NCI-H1436 treated with DMSO at 0.1 percent for 48 hours (cell line): ENCODE results near the gene ITPRID1.
"Not testable (repeated sequence)": the region's sequence is repeated elsewhere in the genome, so short reads cannot be mapped to it uniquely, and the experiment has no call there.

Experiments
- DNase-seq: peaks from one replicate; lab custom pipeline; 2025; lab: John Stamatoyannopoulos, UW

The ITPRID1 gene

DNA sequence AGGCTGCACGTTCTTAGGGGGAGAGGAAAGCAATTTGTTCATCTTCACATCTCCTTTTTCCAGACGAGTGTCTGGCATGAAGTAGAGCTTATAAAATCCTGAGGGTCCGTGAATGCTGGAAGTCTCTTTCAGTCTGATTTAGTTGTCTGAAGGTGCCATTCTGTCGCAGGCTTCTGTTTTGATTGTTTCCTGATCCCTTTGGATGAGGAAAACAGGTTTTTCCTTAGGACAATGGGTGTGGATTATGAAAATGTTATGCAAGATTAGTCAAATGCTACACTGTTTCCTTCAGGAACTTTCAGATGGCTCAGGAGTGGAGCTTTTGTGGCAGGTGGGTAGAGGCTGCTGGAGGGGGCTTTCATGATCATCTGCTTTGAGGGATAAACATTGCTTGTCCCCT, at the start of gene ITPRID1:
TSS of gene ITPRID1 (plus strand) at position 301 of the 400 bp plus-strand sequence. CDS start 38,935 bp downstream, outside the sequence.
- DNase-seq, result no peak

DNA sequence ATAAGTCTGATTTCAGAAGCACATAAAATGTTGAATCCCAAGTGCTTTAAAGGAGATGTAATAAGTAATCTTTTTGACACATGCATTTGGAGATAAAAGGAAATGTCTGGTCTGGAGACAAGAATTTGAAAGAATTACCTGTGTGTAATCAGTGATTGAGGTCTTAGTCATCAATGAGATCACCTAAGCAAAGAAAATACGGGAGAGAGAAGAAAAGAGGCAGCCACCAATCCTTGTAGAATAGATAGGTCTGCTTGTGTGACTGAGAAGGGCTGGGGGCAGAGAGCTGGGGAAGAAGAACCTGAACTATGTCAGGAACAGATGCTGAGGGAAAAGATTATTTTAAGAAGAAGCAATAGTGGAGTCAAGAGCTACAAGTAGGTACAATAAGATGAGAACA, 49.3 kb upstream of the ITPRID1 start:
- no peak for DNase-seq

DNA sequence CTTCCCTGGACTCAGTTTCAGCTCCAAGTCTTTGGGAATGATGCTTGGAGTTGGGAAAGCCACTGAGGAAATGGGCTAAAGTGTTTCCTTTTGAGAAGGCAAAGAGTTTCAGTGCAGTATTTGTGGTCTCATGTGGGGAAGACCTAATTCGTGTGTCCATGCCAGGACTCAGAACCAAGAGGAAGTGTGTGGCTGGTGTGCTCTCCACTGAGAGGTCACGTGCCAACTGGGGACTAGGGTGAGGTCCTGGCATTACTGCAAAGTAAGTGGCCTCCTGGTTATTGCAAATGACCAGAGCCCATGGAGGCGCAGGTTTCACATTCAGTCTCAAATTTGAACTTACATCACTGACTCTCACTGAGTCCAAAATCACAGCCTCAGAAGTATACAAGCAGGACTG, 48.6 kb upstream of the ITPRID1 start:
- DNase-seq, result no peak

DNA sequence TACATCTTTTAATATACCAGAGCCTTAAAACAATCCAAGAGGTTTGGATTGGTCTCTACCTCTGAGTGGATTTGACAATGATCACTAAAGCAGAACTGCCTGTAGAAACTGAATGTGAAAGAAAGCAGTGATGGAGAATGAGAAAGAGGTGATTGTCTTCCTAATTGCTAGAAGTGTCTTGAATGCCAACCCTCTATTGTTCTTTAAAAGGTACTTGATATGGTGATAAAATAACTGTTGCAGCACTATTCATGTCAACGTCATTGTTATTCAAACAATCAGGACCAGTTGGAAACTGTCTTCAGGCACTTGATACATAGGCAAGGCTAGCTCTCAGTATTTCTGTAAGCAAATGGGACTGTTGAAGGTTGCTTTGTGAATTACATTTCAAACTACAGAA, 47.9 kb upstream of the ITPRID1 start:
- no peak for DNase-seq

- DNase-seq, result not testable (repeated sequence)
Measured at GRCh38 chr7:31470883-31471282, 43.0 kb upstream of the ITPRID1 start.

DNA sequence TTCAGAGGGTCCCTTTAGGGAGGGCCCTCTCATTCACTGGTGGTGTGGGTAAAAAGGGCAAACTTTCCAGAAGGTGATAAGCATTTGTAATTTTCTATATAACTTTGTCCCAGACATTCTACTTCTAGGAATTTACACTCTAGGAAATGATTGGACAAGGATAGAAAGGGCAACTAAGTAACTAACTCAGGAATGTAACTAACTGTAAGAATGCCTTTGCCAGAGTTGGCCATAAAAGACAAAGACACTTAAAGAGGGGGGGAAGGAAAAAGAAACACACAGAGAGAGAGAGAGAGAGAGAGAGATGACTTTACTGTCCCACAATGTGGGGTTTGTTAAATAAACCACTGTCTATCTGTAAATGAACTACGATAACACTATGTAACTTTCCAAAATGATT, 38.5 kb upstream of the ITPRID1 start:
- no peak for DNase-seq

DNA sequence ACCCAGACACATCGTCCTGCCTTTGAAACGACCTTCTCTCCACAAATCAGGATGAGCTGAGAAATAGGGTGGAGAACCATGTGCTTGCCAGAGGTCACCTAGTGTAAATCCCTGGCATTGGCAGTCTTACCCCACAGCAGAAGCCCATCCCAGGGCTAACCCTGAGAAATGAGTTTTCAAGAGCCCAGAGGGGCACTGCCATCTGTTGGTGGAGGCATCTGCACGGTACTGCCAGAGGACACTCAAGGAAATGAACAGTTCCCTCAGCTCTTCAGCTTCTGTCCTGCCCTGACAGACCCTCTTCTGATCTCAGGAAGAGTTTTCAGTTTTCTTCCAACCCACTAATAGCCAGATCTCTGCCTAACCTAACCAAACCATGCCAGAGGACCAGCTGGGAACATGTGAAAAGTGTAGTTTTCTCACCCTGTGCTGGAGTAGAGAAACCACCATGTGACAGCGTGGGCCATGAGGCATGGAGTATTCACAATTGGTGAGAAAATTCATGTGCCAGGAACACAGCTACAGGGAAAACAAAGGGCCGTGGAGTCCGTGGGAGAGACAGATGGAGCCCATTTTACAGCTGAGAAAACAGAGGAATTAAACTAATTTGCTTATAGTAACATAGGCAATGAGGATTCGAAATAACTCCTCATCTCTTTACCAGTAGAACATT, 37.7 kb upstream of the ITPRID1 start:
- no peak for DNase-seq

DNA sequence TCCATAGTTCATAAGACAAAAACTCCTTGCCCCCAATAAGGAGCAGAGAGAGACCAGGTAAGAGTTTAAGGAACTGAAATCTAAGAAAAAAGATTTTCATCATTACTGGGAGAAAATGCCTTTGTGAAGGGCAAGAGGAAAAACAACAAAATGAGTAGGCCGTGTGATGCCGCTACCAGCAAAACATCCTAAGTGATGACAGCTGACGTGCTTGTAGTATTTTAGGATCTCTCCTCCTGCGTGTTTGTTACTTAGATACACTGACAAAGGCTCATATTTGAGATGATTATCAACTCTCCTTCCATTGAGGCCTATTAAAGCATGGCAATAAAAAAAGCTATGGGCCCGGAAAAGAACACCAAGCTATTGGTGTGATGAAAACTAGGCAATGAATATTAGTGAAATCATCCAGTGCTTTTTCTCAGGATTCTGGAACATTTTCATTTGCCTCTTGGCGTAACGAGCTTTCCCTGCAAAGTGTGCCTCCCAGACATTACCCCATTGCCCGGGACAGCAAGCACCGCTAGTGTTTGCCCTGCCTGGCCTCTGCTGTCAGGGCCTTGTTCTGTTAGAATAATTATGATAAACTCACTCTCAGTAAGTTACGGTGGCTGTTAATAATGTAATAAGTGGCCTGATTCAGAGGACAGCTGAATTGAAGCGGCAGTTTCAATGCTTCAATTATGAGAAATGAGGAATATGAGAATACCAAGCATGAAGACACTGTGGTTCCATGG, 36.8 kb upstream of the ITPRID1 start:
- DNase-seq, result no peak

DNA sequence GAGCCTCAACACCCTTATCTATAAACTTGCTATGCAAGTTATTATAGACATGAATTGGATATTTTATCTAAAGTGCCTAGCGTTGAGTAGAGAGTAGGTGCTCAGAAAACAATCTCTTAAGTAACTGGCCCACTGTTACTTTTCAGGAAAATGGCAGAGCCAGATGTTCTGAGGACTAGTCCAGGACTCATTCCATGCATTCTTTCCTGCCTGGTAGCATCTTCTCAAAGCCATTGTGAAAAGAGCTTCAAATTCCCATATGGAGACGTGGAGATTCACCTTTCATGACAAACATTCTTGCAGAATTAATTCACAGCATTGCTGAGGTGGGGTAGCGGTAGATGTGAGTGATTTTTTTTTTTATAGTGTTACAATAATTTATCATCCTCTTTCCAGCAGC, 35.9 kb upstream of the ITPRID1 start:
- no peak for DNase-seq

- no peak for DNase-seq
Measured at GRCh38 chr7:31478721-31479120, 35.2 kb upstream of the ITPRID1 start.

- no peak for DNase-seq
Measured at GRCh38 chr7:31487071-31487470, 26.8 kb upstream of the ITPRID1 start.

DNA sequence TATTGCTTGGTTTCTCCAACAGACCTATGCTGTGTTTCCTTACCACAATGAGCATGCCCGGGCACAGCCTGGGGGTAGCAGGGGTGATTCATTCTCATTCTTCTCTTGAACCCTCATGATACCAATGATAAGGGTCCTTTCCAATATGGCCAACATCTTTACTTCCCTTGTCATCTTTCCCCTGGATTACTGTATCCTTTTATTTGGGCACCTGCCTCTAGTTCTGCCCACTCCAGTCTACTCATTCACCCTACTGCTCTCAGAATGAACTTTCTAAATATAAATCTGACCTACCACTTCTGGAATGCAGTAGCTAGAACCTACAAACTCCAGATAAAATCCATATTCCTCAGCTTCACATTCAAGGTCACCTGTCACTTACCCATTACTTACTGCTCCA, 26.4 kb upstream of the ITPRID1 start:
- DNase-seq, result no peak

- DNase-seq, result no peak
Measured at GRCh38 chr7:31488562-31489203, 25.2 kb upstream of the ITPRID1 start.

DNA sequence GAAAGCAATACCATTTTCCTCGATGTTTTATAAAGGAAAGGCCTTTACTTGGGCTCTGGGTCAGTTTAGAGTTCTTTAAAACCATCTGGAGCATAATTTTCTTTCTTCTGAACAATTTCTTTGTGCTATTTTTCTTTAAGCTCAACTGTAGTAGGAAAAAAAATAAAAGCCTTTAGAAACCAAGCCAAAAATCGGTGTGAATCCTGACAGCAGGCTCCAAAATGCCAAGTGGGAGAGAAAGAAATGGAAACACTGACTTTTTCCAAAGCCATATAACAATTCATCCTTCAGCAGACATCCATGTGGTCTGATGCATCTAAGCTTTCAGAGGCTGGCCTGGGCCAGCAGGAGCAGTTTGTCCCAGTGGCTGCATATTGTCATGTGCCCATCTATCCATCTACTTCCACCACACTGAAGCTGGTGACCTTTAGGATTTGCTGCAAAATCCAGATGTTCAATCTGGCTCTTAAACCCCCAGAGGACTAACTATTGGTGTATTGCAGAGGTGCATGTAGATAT, 23.0 kb upstream of the ITPRID1 start:
- no peak for DNase-seq

GRCh38 chr7:31492086-31492485, 21.8 kb upstream of the ITPRID1 start:
- no peak for DNase-seq

DNA sequence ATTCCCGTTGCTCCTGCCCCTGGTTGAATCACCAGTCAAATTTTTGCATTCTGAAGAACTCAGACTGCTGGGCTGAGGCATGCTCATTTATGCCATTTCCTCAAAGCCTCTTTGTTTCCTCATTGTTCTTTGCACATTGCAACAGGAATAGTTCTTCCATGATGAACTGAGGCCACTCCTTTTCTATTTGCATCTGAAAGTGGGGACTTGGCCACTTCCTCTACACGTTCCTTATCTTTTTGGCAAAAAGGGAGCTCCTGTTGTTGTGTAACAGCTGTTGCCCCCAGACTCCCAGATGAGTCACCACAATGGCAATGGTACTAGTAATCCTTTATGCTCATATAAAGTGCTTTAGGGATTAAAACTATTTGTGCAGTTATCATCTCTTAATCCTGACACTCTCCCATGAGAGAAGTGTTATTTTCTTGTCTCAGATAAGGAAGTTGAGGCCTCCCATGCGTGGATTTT, 20.1 kb upstream of the ITPRID1 start:
- DNase-seq, result no peak

- DNase-seq, result no peak
Measured at GRCh38 chr7:31494421-31494820, 19.5 kb upstream of the ITPRID1 start.

- DNase-seq, result no peak
Measured at GRCh38 chr7:31495653-31496052, 18.2 kb upstream of the ITPRID1 start.

- DNase-seq, result no peak
Measured at GRCh38 chr7:31497516-31497915, 16.4 kb upstream of the ITPRID1 start.

DNA sequence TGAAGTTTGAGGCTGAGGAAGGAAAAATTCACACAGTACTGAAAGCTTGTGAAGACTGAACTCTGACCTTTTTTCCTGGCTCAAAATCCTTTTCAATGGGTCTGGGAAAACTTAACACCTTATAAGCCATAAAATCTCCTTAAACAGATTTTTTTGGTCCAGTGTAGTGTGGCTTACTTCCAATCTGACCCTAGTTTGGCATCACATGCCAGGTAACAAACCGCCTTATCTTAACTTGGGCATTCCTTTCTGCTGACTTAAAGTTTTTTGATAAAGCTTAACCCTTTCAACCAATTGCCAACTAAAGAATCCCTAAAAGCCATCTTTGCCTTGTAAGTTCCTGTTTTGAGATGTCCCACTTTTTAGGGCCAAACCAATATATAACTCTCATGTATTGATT, 13.2 kb upstream of the ITPRID1 start:
- DNase-seq, result no peak

DNA sequence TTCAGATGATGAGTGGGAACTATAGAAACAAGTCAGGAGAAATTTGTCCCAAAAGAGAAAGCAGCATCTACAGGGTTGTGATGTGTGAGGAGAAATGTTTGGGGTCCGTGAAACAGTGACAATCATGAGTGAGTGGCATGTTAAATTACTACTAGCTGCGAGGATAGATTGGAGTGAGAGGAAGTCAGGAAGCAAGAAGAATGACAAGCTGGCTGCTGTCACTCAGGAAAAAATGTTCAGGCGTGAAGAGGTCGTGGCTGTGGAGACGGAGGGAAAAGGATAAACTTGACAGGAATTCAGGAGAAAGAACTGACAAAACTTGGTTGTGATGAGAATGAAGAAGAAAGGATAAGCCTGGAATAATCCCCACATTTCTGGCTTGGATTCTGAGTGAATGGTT, 5.1 kb upstream of the ITPRID1 start:
- DNase-seq, result no peak

GRCh38 chr7:31512166-31512565, 1.7 kb upstream of the ITPRID1 start:
- DNase-seq, result no peak
